GM20000 (cell line): Measurements from ENCODE around the gene HERC3.

Experiments used
- DNase-seq: peaks from one replicate; pipeline ENCODE4 v3.0.0; 2012; ENCODE audit warnings: low spot score
- TF ChIP-seq, protein P1 (sequence below): IDR thresholded peaks from 2 replicates; pipeline ENCODE4 v1.5.1; 2012; ENCODE audit warnings: mild to moderate bottlenecking, control low read depth; ENCODE audit errors: extremely low read depth, missing control alignments

HERC3 gene

GRCh38 chr4:88705805-88706492 is 113.7 kb downstream of the HERC3 start:
- TF ChIP-seq, protein P1, sequence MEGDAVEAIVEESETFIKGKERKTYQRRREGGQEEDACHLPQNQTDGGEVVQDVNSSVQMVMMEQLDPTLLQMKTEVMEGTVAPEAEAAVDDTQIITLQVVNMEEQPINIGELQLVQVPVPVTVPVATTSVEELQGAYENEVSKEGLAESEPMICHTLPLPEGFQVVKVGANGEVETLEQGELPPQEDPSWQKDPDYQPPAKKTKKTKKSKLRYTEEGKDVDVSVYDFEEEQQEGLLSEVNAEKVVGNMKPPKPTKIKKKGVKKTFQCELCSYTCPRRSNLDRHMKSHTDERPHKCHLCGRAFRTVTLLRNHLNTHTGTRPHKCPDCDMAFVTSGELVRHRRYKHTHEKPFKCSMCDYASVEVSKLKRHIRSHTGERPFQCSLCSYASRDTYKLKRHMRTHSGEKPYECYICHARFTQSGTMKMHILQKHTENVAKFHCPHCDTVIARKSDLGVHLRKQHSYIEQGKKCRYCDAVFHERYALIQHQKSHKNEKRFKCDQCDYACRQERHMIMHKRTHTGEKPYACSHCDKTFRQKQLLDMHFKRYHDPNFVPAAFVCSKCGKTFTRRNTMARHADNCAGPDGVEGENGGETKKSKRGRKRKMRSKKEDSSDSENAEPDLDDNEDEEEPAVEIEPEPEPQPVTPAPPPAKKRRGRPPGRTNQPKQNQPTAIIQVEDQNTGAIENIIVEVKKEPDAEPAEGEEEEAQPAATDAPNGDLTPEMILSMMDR: no peak
- no peak for DNase-seq

- TF ChIP-seq, protein P1: no peak
- no peak for DNase-seq
Measured at GRCh38 chr4:88706574-88706973, 114.3 kb downstream of the HERC3 start.

DNA sequence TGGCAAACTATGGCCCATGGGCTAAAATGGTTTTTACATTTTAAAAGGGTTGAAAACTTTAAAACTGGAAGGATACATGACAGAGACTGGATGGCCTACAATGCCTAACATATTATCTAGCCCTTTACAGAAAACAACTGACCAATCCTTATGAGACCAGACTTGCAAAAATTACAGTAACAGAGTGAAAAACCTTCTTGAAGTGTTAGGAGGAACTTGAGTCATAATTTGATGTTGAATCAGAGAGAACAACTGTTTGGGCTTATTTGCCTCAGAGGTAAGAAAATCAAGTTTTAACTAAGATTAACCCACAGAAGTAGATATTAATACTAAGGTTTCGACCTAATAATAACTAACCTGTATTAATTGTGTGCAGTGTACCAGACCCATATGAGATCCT is 117.7 kb downstream of the HERC3 start:
- DNase-seq: no peak
- TF ChIP-seq, protein P1: no peak

DNA sequence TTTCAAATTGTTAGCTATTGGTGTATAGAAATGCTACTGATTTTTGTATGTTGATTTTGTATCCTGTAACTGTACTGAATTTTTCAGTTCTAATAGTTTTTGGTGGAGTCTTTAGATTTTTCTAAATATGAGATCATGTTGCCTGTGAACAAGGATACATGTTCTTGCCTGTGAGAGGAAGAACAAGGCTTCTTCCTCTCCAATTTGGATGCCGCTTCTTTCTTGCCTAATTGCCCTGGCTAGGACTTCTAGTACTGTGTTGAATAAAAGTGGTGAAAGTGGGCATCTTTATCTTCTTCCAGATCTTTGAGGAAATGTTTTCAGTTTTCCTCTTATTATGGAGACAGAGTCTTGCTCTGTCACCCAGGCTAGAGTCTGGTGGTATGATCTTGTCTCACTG is 121.5 kb downstream of the HERC3 start:
- no peak for DNase-seq
- TF ChIP-seq, protein P1: no peak

- DNase-seq: no peak
- TF ChIP-seq, protein P1: no peak
Measured at GRCh38 chr4:88718098-88718497, 125.8 kb downstream of the HERC3 start.

DNA sequence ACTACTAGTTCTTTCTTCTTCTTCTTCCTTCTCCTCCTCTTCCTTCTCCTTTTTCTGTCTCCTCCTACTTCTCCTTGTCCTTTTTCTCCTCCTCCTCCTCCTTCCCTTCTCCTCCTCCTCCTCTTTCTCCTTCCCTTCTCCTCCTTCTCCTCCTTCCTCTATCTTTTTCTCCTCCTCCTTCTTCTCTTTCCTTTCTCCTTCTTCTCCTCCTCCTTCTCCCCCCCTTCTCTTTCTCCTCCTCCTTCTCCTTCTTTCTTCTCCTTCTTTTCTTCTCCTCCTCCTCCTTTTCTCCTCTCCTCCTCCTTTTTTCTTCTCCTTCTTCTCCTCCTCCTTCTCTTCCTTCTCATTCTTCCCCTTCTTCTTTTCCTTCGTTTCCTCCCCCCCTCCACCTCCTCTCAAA is 127.1 kb downstream of the HERC3 start:
- TF ChIP-seq, protein P1: no peak
- no peak for DNase-seq

- DNase-seq: no peak
- TF ChIP-seq, protein P1: no peak
Measured at GRCh38 chr4:88720451-88721428, 128.5 kb downstream of the HERC3 start.
